Activated CD8-positive, alpha-beta memory T cell treated with anti-CD3 and anti-CD28 coated beads, Interleukin-2, amount 50 U/mL, for 4 hours (primary cell): Measurements from ENCODE around the gene SUB1.
"Not testable (repeated sequence)": the region's sequence is repeated elsewhere in the genome, so short reads cannot be mapped to it uniquely, and the experiment has no call there.

ENCODE experiments used
- DNase-seq: peaks from one replicate; pipeline ENCODE4 v3.0.0-alpha.2; 2020

The SUB1 gene

GRCh38 chr5:32566319-32567111, 18.8 kb upstream of the SUB1 start:
- DNase-seq, result no peak

DNA sequence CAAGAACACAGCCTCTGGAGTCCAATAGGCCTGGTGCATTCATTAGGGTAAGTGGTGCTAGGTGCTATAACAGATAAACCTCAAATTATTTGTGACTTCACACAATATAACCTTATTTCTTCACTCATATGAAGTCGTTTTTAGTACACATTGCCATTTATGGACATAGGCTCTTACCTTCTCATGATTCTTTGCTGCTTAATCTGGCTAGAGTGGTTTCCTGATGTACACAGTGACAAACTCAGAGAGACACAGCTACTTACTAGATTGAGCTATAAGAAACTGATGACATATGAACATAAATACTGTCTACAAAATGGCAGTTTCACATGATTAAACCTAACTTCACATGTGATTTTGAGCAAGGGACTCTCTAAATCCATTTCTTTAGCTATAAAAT, 14.2 kb upstream of the SUB1 start:
- no peak for DNase-seq

GRCh38 chr5:32572778-32573480, 12.4 kb upstream of the SUB1 start:
- no peak for DNase-seq

GRCh38 chr5:32573481-32573854, 11.9 kb upstream of the SUB1 start:
- DNase-seq, result not testable (repeated sequence)

DNA sequence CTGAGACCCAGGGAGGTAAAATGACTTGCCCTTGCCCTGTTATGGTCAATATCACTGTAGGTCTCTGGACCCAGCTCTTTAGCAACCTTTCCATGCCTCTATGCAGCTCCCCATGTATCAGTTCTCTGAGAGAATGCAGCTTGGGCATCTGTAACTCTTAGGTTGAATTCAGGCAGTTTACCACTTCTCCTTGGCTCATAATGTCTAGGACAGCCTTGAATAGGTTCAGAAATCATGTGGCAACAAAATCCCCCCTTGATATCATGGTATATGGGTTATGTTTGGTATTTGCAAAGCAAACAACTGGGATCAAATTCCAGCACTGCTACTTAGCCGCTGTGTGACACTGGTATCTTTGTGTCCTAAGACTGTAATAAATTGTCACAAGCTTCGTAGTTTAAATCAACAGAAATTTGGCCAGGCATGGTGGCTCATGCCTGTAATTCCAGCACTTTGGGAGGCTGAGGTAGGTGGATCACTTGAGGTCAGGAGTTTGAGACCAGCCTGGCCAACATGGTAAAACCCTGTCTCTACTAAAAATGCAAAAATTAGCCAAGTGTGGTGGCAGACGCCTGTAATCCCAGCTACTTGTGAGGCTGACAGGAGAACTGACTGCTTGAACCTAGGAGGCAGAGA, 10.7 kb upstream of the SUB1 start:
- no peak for DNase-seq

- no peak for DNase-seq
Measured at GRCh38 chr5:32578363-32578762, 7.0 kb upstream of the SUB1 start.

- no peak for DNase-seq
Measured at GRCh38 chr5:32578764-32579163, 6.6 kb upstream of the SUB1 start.

DNA sequence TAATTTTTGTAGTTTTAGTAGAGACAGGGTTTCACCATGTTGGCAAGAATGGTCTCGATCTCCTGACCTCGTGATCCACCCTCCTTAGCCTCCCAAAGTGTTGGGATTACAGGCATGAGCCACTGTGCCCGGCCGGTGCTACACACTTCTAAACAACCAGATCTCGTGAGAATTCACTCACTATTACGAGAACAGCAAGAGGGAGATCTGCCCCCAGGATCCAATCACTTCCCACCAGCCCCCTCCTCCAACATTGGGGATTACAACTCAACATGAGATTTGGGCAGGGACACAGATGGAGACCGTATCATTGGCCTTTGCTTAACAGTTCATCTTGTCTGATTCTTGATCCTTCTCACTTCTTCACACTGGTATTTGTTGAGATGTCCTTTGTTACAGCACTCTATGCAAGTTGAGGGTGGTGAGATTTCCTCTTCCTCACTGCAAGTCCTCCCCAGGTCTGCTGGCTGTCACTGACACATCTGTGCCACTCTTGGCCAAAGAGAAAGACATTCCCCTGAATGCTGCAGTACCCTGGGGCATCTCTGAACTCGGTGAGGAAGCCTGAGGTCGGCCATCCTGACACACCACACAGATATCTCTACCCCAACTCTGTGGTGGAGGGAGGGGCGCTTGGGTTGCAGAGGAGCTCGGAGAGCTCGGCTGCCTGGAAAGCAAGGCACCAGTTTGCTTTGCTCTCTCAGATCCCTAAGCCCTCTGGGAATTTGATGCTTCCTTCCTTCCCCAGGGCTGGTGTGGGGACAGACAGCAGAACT, 4.2 kb upstream of the SUB1 start:
- DNase-seq, result no peak

DNA sequence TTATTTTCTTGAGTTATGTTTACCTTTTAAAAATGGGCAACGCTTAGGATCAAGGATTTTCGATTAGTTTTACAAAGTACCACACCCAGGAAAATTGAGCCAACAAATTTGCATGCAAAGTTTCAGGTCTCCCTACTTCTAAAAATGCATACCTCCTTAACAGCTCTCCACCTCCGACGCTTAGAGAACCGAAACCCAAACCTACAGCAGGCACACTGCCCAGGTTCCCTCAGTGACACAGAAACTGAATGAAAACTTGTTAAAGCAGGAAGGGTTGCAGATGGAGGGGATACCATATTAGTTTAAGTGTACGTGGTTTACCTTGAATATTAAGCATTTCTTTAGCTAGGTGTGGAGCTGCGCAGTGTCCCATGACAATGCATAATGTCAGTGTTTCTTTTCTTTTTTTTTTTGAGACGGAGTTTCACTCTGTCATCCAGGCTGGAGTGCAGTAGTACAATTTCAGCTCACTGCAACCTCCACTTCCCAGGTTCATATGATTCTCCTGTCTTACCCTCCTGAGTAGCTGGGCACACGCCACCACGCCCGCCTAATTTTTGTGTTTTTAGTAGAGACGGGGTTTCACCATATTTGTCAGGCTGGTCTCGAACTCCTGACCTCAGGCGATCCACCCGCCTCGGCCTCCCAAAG, 1.6 kb upstream of the SUB1 start:
- no peak for DNase-seq

DNA sequence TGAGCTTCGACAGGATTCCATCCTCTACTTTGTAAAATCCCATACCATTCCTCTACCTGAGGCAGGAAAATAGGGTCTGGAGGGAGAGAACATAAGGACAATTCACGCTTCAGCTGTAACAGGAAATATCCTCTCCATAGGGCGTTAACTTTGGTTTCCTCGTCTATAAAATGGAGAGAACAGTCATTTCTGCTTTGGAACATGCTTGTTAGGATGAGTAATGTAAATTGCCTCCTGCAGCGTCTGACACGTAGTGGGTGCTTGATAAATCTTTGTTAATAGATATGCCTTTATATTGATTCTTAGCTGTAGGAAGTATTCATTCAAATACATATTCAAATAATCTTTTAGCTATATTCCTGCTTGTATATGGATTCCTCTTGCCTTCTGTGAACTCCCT, 711 bp upstream of the SUB1 start:
- DNase-seq, result no peak

DNA sequence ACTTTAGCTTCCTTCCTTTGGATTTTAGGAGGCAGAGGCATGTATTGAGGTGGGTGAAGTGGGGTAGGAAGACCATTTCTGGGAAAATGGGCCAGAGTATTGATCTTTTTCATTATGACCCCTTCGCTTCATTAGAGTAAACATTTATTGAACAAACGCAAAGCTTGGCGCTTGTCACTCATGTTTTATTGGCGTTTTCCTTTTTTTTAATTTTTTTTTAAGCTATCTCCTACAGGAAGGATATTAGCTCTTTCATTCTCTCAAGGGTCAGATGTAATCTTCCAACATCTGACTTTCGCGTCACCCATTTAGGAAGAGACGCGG, 273 bp upstream of the SUB1 start:
- no peak for DNase-seq

DNA sequence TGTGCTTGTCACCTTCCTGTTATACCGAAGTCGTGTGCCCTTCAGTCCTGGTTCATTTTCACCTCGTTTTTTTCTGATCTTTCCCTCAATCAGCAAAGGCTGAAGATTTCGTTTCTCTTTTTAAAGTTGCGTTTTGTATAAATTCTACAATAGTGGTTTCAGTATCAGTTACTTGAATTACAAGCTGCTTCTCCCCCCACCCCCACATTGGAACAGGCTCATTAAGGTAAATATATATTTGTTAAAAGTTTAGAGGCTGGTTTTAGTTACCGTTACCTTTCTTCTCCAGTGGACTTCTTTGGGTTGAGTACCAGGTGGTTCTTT, 881 bp downstream of the SUB1 start:
- no peak for DNase-seq

GRCh38 chr5:32587067-32587551, 1.8 kb downstream of the SUB1 start:
- no peak for DNase-seq

DNA sequence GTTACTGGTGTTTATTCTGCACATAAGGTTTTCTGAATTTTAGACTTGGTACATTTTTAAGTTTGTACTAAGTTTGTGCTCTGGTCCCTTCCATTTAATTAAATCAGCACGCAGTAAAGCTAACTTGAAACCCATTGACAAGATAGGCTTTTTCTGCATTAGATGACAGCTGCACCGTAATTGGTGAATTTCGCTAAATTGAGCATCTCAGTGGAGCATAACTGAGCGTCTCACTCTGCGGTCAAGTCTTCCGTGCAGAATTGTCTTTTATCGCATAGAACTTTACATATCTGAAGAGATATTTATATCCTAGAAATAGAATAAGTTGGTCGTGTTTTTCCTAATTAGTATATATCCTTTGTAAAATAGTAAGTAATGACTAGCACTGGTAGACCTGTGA, 4.1 kb downstream of the SUB1 start:
- DNase-seq, result no peak

GRCh38 chr5:32589942-32590869, 4.8 kb downstream of the SUB1 start:
- no peak for DNase-seq

GRCh38 chr5:32595118-32595517, 9.8 kb downstream of the SUB1 start:
- DNase-seq, result no peak

DNA sequence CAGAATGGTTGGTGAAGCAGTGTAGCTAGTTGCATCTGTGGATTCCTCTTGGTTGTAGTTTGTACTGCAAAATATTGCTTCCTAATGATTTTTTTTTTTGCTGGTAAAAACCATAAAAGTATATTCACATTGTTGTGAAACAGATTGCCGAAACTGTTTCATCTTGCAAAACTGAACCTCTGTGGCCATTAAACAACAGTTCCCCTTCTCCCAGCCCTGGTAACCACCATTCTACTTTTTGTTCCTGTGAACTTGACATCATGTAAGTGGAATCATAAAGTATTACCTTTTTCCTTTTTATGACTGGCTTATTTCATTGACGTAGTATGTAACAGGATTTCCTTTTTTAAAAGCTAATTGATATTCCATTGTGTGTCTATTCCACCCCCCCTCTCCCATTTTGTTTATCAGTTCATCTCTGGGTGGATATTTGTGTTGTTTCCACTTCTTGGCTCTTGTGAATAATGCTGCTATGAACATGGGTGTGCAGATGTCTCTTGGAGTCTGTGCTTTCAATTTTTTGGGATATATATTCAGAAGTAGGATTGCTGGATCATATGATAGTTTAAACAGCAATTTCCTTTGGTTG, 11.8 kb downstream of the SUB1 start:
- no peak for DNase-seq

DNA sequence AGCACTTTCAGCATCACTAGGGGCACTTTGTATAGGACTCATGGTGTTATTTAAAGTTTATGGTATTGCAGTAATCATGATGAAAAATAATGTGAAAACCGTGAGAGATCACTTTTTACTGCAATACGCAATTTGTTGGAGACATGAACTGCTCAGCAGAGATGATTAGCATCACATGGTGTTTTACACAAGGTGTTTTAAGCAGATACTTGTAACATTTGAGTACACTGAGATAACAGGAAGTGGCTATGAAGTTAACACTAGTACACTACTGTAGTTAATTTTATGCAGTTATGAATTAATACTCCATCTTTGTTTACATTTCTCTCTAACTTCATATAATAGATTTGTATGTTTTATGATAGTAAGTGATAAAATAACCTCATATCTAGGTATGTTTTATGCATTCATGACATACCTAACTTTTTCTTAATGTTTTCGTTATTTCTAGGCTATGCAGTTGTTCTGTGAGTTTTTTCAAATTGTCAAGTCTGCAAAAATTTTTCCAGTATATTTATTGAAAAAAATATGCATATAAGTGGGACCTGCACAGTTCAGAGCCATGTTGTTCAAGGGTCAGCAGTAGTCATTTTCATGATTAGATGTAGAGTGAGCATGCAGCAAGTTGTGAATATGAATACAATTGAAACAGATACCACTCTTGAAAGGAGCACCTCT, 13.0 kb downstream of the SUB1 start:
- DNase-seq, result no peak

DNA sequence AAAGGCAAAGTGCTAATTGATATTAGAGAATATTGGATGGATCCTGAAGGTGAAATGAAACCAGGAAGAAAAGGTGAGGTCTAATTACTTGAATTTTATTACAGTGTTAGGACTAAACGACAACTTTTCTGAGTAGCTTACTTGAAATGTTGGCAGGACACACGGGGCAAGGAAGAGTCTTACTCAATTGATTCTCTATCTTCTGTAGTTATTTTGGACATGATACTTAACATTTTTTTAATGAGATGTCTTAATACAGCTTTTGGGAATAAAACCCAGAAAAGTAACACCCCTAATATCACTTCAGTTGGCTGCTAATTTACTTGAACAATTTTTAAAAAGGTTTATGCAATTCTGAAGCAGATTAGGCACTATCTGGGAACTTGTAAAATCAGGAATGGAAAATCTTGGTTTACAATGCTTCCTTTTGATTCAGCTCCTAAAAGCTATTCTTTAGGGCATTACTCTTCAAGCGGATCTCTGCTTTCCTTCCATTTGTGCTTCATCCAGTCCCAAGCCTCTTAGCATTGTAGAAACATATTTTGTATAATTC, 13.7 kb downstream of the SUB1 start:
- no peak for DNase-seq

DNA sequence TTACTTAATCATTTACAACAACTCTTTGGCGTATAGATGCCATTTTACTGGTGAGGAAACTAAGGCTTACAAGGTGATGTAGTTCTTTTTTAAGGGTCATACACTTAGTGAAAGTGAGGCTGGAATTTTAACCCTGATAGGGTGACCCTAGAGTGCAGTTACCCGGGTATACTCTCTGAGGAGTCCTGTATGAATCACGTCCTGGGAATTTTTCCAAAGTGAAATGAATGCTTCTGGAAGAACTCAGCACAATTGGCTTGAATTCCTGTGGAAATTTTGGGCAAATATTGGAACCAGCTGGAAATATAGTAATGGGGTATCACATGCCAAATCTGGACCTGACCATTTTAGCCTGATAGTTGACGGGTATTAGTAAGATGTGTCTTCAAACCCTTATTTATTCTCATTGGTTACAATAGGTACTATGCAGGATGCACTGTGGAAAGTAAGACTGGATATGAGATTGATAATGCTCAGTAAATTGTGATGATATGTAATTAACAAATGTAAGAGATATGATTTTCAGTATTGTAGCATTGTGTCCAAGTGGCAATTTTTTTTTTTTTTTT, 14.8 kb downstream of the SUB1 start:
- DNase-seq, result no peak
